Measurements from ENCODE around the gene POLR1A. TPM values are rescaled to one million over a fixed set of nuclear protein-coding genes. Genes with fewer than 3 reads are reported as not detected.

Gene POLR1A
- total RNA-seq, 6 donors from 2014 or later = 12.0 to 25.8 (median 22.1) TPM

GRCh38 chr2:86073225-86073624 lies 32.5 kb downstream of the POLR1A start:
- Histone ChIP-seq H3K4me1 (peaks cover 8 to 19% (median 14%) of the 10 kb centered on the region in 4 donors), H3K36me3 (peaks cover 5 to 72% (median 40%) of the 10 kb centered on the region in 4 donors), H3K27me3 (no peaks in the 10 kb centered on the region), H3K9me3 (no peaks in the 10 kb centered on the region), H3K4me3 (no peak overlapping the region), H3K27ac (peak overlapping the region in 2 of 4 donors; percentile 72 to 87)
- TF ChIP-seq POLR2A (IDR thresholded peaks at IDR 0.05) (no peak), EP300 (IDR thresholded peaks at IDR 0.05) (no peak), POLR2AphosphoS5 (IDR thresholded peaks at IDR 0.05) (no peak), CTCF (IDR thresholded peaks at IDR 0.05) (no peak)
- ATAC-seq (ENCODE audit: low FRiP score in 2 of 2) = no peak
- no peak for DNase-seq
- WGBS, 2 donors = 83 to 90% methylated on average over 1 of the region's 1 CpG

DNA sequence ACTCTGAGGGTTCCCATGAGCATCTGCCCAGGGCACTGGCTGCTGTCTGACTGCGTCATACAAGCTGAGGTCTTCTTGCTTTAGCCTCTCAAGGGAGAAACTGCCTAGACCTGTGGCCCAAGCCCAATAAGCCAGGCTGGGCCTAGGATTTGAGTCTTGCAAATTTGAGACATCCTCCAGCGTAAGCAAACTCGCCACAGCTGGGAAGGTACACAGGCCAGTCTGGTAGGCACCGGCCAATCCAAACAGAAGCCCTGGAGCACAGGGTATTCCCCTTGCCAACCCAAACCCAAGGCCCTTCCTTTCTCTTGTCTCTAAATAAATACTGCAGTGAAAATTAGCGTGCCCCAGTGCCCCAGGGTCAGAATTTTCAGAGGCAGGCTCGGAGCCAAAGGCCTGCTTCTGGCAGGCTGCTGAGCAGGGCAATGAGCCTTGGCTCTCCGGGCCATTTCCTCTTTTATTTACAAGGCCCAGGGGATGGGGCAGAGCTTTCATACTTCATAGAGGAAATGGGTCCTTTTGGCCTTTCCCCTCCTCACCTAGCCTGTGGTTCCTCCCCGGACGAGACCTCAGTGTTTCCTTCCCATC lies 33.3 kb downstream of the POLR1A start:
- ATAC-seq (ENCODE audit: low FRiP score in 2 of 2) (peak; percentile 49 to 76), DNase-seq (peak in 1 of 2 donors; percentile 69)
- TF ChIP-seq CTCF (IDR thresholded peaks at IDR 0.05) = no peak
- TF ChIP-seq EP300 (IDR thresholded peaks at IDR 0.05) = no peak
- TF ChIP-seq POLR2A (IDR thresholded peaks at IDR 0.05) = no peak
- no peak for TF ChIP-seq POLR2AphosphoS5 (IDR thresholded peaks at IDR 0.05)
- Histone ChIP-seq H3K4me3 (no peak overlapping the region), H3K27ac (peak overlapping the region; percentile 58 to 87 (median 69)), H3K9me3 (no peaks in the 10 kb centered on the region), H3K4me1 (peaks cover 8 to 19% (median 14%) of the 10 kb centered on the region in 4 donors), H3K27me3 (no peaks in the 10 kb centered on the region), H3K36me3 (peaks cover 5 to 72% (median 37%) of the 10 kb centered on the region in 4 donors)
- 26 to 29% methylated on average over 7 to 9 of the region's 9 CpGs for WGBS, 2 donors

DNA sequence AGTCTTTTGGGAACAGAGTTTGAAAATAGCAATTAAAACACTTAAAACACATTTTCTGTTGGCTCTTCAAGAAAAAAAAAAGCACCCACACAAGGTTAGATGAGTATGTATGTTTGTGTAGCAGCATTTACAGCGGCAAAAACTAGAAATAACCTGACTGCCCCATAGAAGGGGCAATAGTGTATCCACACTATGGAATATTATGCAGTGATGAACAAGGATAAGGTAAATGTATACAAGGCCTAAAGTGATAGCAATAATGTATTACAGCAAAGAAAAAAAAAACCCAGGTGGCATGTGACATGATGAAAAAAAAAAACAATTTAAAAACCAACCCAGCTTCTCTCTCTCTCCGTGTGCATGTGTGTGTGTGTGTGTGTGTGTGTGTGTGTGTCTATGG lies 34.8 kb downstream of the POLR1A start:
- no peak for DNase-seq
- no peak overlapping the region for H3K27ac ChIP-seq
- no peaks in the 10 kb centered on the region for H3K27me3 ChIP-seq
- ATAC-seq (ENCODE audit: low FRiP score in 2 of 2) = no peak
- peaks cover 8 to 19% (median 14%) of the 10 kb centered on the region in 4 donors for H3K4me1 ChIP-seq
- H3K9me3 ChIP-seq = no peaks in the 10 kb centered on the region
- TF ChIP-seq EP300 (IDR thresholded peaks at IDR 0.05) (no peak), CTCF (IDR thresholded peaks at IDR 0.05) (no peak), POLR2A (IDR thresholded peaks at IDR 0.05) (no peak), POLR2AphosphoS5 (IDR thresholded peaks at IDR 0.05) (no peak)
- WGBS, 2 donors = 79 to 90% methylated on average over 2 of the region's 2 CpGs
- H3K36me3 ChIP-seq = peaks cover 5 to 65% (median 30%) of the 10 kb centered on the region in 4 donors
- H3K4me3 ChIP-seq = no peak overlapping the region

GRCh38 chr2:86069783-86070339 lies 35.8 kb downstream of the POLR1A start:
- H3K27ac ChIP-seq = no peak overlapping the region
- H3K9me3 ChIP-seq = no peaks in the 10 kb centered on the region
- TF ChIP-seq CTCF (IDR thresholded peaks at IDR 0.05) (no peak), POLR2A (IDR thresholded peaks at IDR 0.05) (no peak), POLR2AphosphoS5 (IDR thresholded peaks at IDR 0.05) (no peak), EP300 (IDR thresholded peaks at IDR 0.05) (no peak)
- peaks cover 8 to 19% (median 14%) of the 10 kb centered on the region in 4 donors for H3K4me1 ChIP-seq
- H3K4me3 ChIP-seq = no peak overlapping the region
- no peaks in the 10 kb centered on the region for H3K27me3 ChIP-seq
- 93 to 100% methylated on average over 8 to 14 of the region's 16 CpGs for WGBS, 2 donors
- no peak for DNase-seq
- no peak for ATAC-seq (ENCODE audit: low FRiP score in 2 of 2)
- H3K36me3 ChIP-seq = peaks cover 5 to 69% (median 34%) of the 10 kb centered on the region in 4 donors

Data from upper lobe of left lung (tissue), 6 donors.